Liver (tissue), 9 donors: ENCODE results near the gene OGFOD3. TPM values are rescaled to one million over a fixed set of nuclear protein-coding genes. Genes with fewer than 3 reads are reported as not detected.

Experiments
- DNase-seq: peaks from one replicate; pipeline ENCODE4 v3.0.0-alpha.2; 2017; ENCODE audit warnings: low spot score
- H3K27ac ChIP-seq, 2 donors: one replicate each; pipeline ENCODE4 v1.7.0; 2013; ENCODE audit warnings: inconsistent platforms in 2 of 2, low read length in 2 of 2, control low read depth in 1 of 2, low read depth in 1 of 2, mild to moderate bottlenecking in 1 of 2
- H3K27me3 ChIP-seq, 4 donors: one replicate each; pipeline versions ENCODE4 v1.6.1 to v1.7.0; 2013; ENCODE audit warnings: low read length in 3 of 4, inconsistent platforms in 1 of 4, mild to moderate bottlenecking in 1 of 4, moderate library complexity in 1 of 4; ENCODE audit not compliant: control insufficient read depth in 4 of 4, insufficient read depth in 4 of 4
- H3K36me3 ChIP-seq, 4 donors: one replicate each; pipeline versions ENCODE4 v1.6.1 to v1.7.0; 2013; ENCODE audit warnings: low read length in 3 of 4, mild to moderate bottlenecking in 3 of 4, low read depth in 1 of 4, moderate library complexity in 1 of 4; ENCODE audit not compliant: control insufficient read depth in 4 of 4, insufficient read depth in 3 of 4
- H3K4me1 ChIP-seq, 4 donors: one replicate each; pipeline versions ENCODE4 v1.6.1 to v1.7.0; 2013; ENCODE audit warnings: low read length in 3 of 4, mild to moderate bottlenecking in 3 of 4, moderate library complexity in 1 of 4; ENCODE audit not compliant: control insufficient read depth in 4 of 4, insufficient read depth in 4 of 4
- H3K4me3 ChIP-seq, 3 donors: one replicate each; pipeline versions ENCODE4 v1.6.1 to v1.7.0; 2013; ENCODE audit warnings: low read length in 3 of 3, control low read depth in 1 of 3, low read depth in 1 of 3, mild to moderate bottlenecking in 1 of 3
- H3K9ac ChIP-seq, 2 donors: one replicate each; pipeline ENCODE4 v1.7.0; 2013; ENCODE audit warnings: low read length in 2 of 2, mild to moderate bottlenecking in 2 of 2, moderate library complexity in 2 of 2, control low read depth in 1 of 2, low read depth in 1 of 2
- H3K9me3 ChIP-seq, 4 donors: one replicate each; pipeline versions ENCODE4 v1.6.1 to v1.7.0; 2013; ENCODE audit warnings: low read length in 3 of 4; ENCODE audit not compliant: control insufficient read depth in 4 of 4
- EGR1 ChIP-seq, 2 donors: IDR thresholded peaks; 2 replicates each; pipeline ENCODE4 v1.6.1; 2016 to 2018; ENCODE audit warnings: antibody characterized with exemption in 2 of 2, low read depth in 2 of 2
- FOXA1 ChIP-seq: IDR thresholded peaks from 2 replicates; pipeline ENCODE4 v1.6.1; 2016; ENCODE audit warnings: antibody characterized with exemption
- GABPA ChIP-seq, 2 donors: IDR thresholded peaks in 1 of 2; conservative IDR thresholded peaks in 1 of 2; 2 replicates each; pipeline ENCODE4 v1.6.1; 2016; ENCODE audit warnings: antibody characterized with exemption in 2 of 2, mild to moderate bottlenecking in 1 of 2, moderate library complexity in 1 of 2
- HNF4A ChIP-seq, 2 donors: conservative IDR thresholded peaks; 2 replicates each; pipeline ENCODE4 v1.6.1; 2016; ENCODE audit warnings: antibody characterized with exemption in 2 of 2, mild to moderate bottlenecking in 2 of 2
- NR2F2 ChIP-seq: IDR thresholded peaks from 2 replicates; pipeline ENCODE4 v1.6.1; 2016; ENCODE audit warnings: antibody characterized with exemption
- RAD21 ChIP-seq, 2 donors: IDR thresholded peaks; 2 replicates each; pipeline ENCODE4 v1.6.1; 2016; ENCODE audit warnings: antibody characterized with exemption in 2 of 2, mild to moderate bottlenecking in 2 of 2
- REST ChIP-seq: IDR thresholded peaks from 2 replicates; pipeline ENCODE4 v1.6.1; 2016; ENCODE audit warnings: antibody characterized with exemption, mild to moderate bottlenecking
- RXRA ChIP-seq, 2 donors: IDR thresholded peaks; 2 replicates each; pipeline ENCODE4 v1.6.1; 2017 to 2018; ENCODE audit warnings: antibody characterized with exemption in 2 of 2, mild to moderate bottlenecking in 1 of 2
- SP1 ChIP-seq: IDR thresholded peaks from 2 replicates; pipeline ENCODE4 v1.6.1; 2018; ENCODE audit warnings: antibody characterized with exemption, mild to moderate bottlenecking
- TAF1 ChIP-seq: conservative IDR thresholded peaks from 2 replicates; pipeline ENCODE4 v1.6.1; 2016; ENCODE audit warnings: antibody characterized with exemption, mild to moderate bottlenecking
- YY1 ChIP-seq: IDR thresholded peaks from 2 replicates; pipeline ENCODE4 v1.6.1; 2016; ENCODE audit warnings: antibody characterized with exemption, mild to moderate bottlenecking
- WGBS: extraction: QIAGEN DNeasy Blood & Tissue Kit; methylation state at CpG from one replicate; pipeline ENCODE4 v1.1.7; 2013; 5-methylcytosine and 5-hydroxymethylcytosine counted together
- polyA plus RNA-seq, 2 donors: library from polyadenylated mRNA; stranded (reverse) in 1 of 2; unstranded in 1 of 2; fragments of 200-250 nt in 1 of 2; fragments of >200 nt in 1 of 2; fragmentation: Nextera tagmentation in 1 of 2; extraction: Ambion mirVana in 1 of 2; gene quantifications; one replicate each; pipeline versions ENCODE4 v1.2.1 to v1.2.3, GENCODE V29; 2013 to 2015
- total RNA-seq, 2 donors: library from RNA; depleted of rRNA; stranded (reverse); fragments of >200 nt; gene quantifications; one replicate each; pipeline ENCODE4 v1.2.3, GENCODE V29; 2014
- TF ChIP-seq, protein P1 (sequence below): fragments of 150-350 bp; IDR thresholded peaks from 2 replicates; pipeline ENCODE4 v1.5.1; 2017; ENCODE audit warnings: improper control_type of control experiment, low read depth, low read length; ENCODE audit not compliant: missing input control
- donor health status: healthy.
- donor health status: healthy.
- donor health status: healthy.
- donor health status: healthy.
- donor health status: healthy.

Gene OGFOD3
- total and polyA plus RNA-seq, 4 donors, result 15.0 to 23.2 (median 18.5) TPM

DNA sequence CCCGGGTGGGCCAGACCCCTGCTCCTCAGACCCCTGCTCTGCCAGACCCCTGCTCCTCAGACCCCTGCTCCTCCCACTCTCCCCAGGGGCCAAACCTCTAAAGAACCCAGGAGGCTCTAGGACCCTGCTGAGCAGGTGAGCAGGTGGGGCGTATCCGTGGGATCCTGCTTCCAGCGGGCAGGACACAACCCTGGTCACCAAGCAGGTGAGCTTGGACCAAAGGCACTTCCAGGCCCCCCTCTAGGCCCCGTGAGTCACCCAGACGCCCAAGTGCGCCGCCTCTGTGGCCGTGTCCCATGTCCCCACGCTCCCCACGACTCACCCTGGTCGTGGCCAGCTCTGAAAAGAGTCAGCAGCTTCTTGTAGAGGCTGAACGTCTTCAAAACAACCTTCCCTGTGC is 27.2 kb upstream of the OGFOD3 start (continued):
- no peak for TF ChIP-seq GABPA (IDR thresholded peaks at IDR 0.05 in 1 of 2, conservative IDR thresholded peaks at IDR 0.05 in 1 of 2)
- TF ChIP-seq TAF1, result no peak
- no peak for TF ChIP-seq RAD21 (IDR thresholded peaks at IDR 0.05)
- no peak for TF ChIP-seq EGR1 (IDR thresholded peaks at IDR 0.05; ENCODE audit: low read depth in 2 of 2)
- no peak for TF ChIP-seq HNF4A (conservative IDR thresholded peaks at IDR 0.05)

DNA sequence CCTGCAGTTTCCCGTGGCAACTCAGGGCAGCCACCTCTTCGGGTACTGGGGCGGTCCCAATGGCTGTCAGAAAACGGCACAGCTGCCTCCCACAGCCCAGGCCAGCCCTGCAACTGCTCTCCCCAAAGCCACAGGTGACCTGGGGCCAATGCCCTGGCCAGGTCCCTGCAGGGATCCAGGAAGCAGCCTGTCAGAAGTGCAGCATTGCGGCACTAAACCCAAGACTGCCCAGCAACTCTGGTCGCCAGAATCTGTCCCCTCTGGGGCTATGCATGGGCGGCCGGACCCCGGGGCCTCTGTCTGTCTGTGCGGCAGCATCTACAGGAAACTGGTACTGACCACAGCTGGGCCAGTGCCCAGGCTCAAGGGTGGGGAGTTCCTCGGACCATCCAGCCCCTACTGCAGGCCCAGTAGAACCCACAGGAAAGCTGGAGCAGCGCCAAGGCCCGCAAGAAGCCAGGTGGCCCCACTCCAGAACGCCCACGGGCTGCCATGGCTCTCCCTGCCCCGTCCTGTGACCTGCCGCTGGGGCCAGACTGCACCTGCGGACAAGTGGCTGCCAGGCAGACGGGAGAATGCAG is 26.6 kb upstream of the OGFOD3 start:
- peak overlapping the region in 1 of 3 donors; percentile 0 for H3K4me3 ChIP-seq
- H3K27ac ChIP-seq, result peak overlapping the region; percentile 75 to 79
- no peaks in the 10 kb centered on the region for H3K9me3 ChIP-seq
- H3K4me1 ChIP-seq, result peaks cover 17 to 51% (median 38%) of the 10 kb centered on the region in 4 donors
- H3K36me3 ChIP-seq, result peaks cover 0 to 10% (median 2%) of the 10 kb centered on the region in 4 donors
- no peaks in the 10 kb centered on the region for H3K27me3 ChIP-seq
- DNase-seq, result no peak
- WGBS, result 34% methylated on average over 19 of the region's 19 CpGs
- no peak overlapping the region for H3K9ac ChIP-seq
- TF ChIP-seq HNF4A (conservative IDR thresholded peaks at IDR 0.05), result peak in 1 of 2 donors; percentile 29
- TF ChIP-seq RXRA (IDR thresholded peaks at IDR 0.05), result peak; percentile 72 to 79
- TF ChIP-seq NR2F2, result no peak
- TF ChIP-seq EGR1 (IDR thresholded peaks at IDR 0.05; ENCODE audit: low read depth in 2 of 2), result peak in 1 of 2 donors; percentile 75
- peak; percentile 10 for TF ChIP-seq SP1

DNA sequence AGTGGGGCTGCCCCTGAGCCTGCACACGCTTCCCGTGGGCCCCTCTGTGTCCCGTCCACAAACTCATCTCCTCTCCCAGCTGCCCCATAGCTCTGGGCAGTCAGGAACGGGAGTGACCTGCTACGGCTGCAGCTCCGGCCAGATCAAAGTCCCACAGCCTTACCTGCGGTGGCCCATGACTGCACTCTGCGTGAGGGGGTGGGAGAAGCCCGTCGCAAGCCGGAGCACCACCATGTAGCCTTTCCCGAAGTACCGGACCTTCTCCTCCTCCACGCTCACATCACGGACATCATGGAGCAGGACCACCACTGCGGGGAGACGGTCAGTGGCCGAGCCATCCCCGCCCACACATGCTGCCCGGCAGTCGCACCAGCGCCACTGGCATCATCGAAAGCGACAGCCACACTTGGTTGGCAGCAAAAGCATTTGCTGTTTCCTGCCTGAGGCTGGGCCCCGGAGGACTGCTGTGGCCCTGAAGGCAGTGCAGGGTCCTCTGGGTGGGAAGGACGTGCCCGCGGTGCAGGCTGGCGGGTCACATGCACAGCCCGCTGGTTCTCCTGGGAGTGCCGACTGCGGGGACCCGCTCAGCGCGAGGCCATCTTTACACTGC is 26.0 kb upstream of the OGFOD3 start:
- Histone ChIP-seq H3K9ac (peak overlapping the region in 1 of 2 donors; percentile 23), H3K9me3 (no peaks in the 10 kb centered on the region), H3K27ac (peak overlapping the region; percentile 75 to 79), H3K27me3 (no peaks in the 10 kb centered on the region), H3K36me3 (peaks cover 0 to 10% (median 2%) of the 10 kb centered on the region in 4 donors), H3K4me1 (peaks cover 17 to 46% (median 32%) of the 10 kb centered on the region in 4 donors), H3K4me3 (peak overlapping the region in 1 of 3 donors; percentile 7)
- no peak for DNase-seq
- 63% methylated on average over 35 of the region's 35 CpGs for WGBS
- no peak for TF ChIP-seq NR2F2
- no peak for TF ChIP-seq REST
- TF ChIP-seq GABPA (IDR thresholded peaks at IDR 0.05 in 1 of 2, conservative IDR thresholded peaks at IDR 0.05 in 1 of 2), result no peak
- TF ChIP-seq FOXA1, result no peak
- no peak for TF ChIP-seq YY1
- TF ChIP-seq, protein P1, sequence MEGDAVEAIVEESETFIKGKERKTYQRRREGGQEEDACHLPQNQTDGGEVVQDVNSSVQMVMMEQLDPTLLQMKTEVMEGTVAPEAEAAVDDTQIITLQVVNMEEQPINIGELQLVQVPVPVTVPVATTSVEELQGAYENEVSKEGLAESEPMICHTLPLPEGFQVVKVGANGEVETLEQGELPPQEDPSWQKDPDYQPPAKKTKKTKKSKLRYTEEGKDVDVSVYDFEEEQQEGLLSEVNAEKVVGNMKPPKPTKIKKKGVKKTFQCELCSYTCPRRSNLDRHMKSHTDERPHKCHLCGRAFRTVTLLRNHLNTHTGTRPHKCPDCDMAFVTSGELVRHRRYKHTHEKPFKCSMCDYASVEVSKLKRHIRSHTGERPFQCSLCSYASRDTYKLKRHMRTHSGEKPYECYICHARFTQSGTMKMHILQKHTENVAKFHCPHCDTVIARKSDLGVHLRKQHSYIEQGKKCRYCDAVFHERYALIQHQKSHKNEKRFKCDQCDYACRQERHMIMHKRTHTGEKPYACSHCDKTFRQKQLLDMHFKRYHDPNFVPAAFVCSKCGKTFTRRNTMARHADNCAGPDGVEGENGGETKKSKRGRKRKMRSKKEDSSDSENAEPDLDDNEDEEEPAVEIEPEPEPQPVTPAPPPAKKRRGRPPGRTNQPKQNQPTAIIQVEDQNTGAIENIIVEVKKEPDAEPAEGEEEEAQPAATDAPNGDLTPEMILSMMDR, result no peak
- TF ChIP-seq HNF4A (conservative IDR thresholded peaks at IDR 0.05), result peak in 1 of 2 donors; percentile 56
